ENCODE results near the gene TNPO2. TPM values are rescaled to one million over a fixed set of nuclear protein-coding genes. Genes with fewer than 3 reads are reported as not detected.
A peak's percentile ranks its signal among the peaks of the same experiment; 100 is the strongest.
"Not testable (repeated sequence)": the region's sequence is repeated elsewhere in the genome, so short reads cannot be mapped to it uniquely, and the experiment has no call there.

TNPO2 gene
- total RNA-seq, 1 donor from 2014 or later = 138 TPM

- Mint-ChIP-seq H3K36me3 (ENCODE audit: low read depth) (peaks cover 16% of the 10 kb centered on the region), H3K9me3 (no peaks in the 10 kb centered on the region), H3K27me3 (ENCODE audit: low read depth) (peaks cover 10% of the 10 kb centered on the region), H3K4me3 (peak overlapping the region; percentile 100), H3K27ac (ENCODE audit: unreplicated experiment) (peak overlapping the region; percentile 96), H3K4me1 (peaks cover 35% of the 10 kb centered on the region)
- DNase-seq (ENCODE audit: low read depth, low spot score) = no peak
- no peak for TF ChIP-seq CTCF (conservative IDR thresholded peaks at IDR 0.05)
These were observed 2.7 kb downstream of the TNPO2 start for GRCh38 chr19:12720851-12721655.

- H3K27ac Mint-ChIP-seq (ENCODE audit: unreplicated experiment) = peak overlapping the region; percentile 78
- H3K9me3 Mint-ChIP-seq = no peaks in the 10 kb centered on the region
- peaks cover 35% of the 10 kb centered on the region for H3K4me1 Mint-ChIP-seq
- H3K36me3 Mint-ChIP-seq (ENCODE audit: low read depth) = peaks cover 16% of the 10 kb centered on the region
- no peak for DNase-seq (ENCODE audit: low read depth, low spot score)
- TF ChIP-seq CTCF (conservative IDR thresholded peaks at IDR 0.05) = no peak
- peaks cover 10% of the 10 kb centered on the region for H3K27me3 Mint-ChIP-seq (ENCODE audit: low read depth)
- peak overlapping the region; percentile 82 for H3K4me3 Mint-ChIP-seq
These were observed 3.4 kb downstream of the TNPO2 start for GRCh38 chr19:12720296-12720695.

GRCh38 chr19:12715929-12716328 is 7.8 kb downstream of the TNPO2 start:
- Mint-ChIP-seq H3K4me1 (peaks cover 6% of the 10 kb centered on the region), H3K9me3 (no peaks in the 10 kb centered on the region), H3K36me3 (ENCODE audit: low read depth) (peaks cover 20% of the 10 kb centered on the region), H3K27me3 (ENCODE audit: low read depth) (no peaks in the 10 kb centered on the region), H3K27ac (ENCODE audit: unreplicated experiment) (no peak overlapping the region), H3K4me3 (peak overlapping the region; percentile 62)
- no peak for DNase-seq (ENCODE audit: low read depth, low spot score)
- TF ChIP-seq CTCF (conservative IDR thresholded peaks at IDR 0.05) = no peak

GRCh38 chr19:12715102-12715501 is 8.6 kb downstream of the TNPO2 start:
- no peak for TF ChIP-seq CTCF (conservative IDR thresholded peaks at IDR 0.05)
- DNase-seq (ENCODE audit: low read depth, low spot score) = no peak
- Mint-ChIP-seq H3K9me3 (no peaks in the 10 kb centered on the region), H3K27ac (ENCODE audit: unreplicated experiment) (no peak overlapping the region), H3K36me3 (ENCODE audit: low read depth) (peaks cover 18% of the 10 kb centered on the region), H3K4me1 (no peaks in the 10 kb centered on the region), H3K4me3 (no peak overlapping the region), H3K27me3 (ENCODE audit: low read depth) (no peaks in the 10 kb centered on the region)

- H3K4me3 Mint-ChIP-seq; H3K27ac Mint-ChIP-seq (ENCODE audit: unreplicated experiment); H3K4me1 Mint-ChIP-seq; H3K27me3 Mint-ChIP-seq (ENCODE audit: low read depth); DNase-seq (ENCODE audit: low read depth, low spot score); H3K9me3 Mint-ChIP-seq: not testable (repeated sequence)
- H3K36me3 Mint-ChIP-seq (ENCODE audit: low read depth) = peaks cover 18% of the 10 kb centered on the region
These were observed 10.4 kb downstream of the TNPO2 start for GRCh38 chr19:12713304-12713703.

GRCh38 chr19:12712077-12712476 is 11.7 kb downstream of the TNPO2 start:
- H3K4me3 Mint-ChIP-seq; H3K4me1 Mint-ChIP-seq; H3K9me3 Mint-ChIP-seq; H3K27ac Mint-ChIP-seq (ENCODE audit: unreplicated experiment); H3K27me3 Mint-ChIP-seq (ENCODE audit: low read depth): not testable (repeated sequence)
- TF ChIP-seq CTCF (conservative IDR thresholded peaks at IDR 0.05) = peak; percentile 58
- peaks cover 18% of the 10 kb centered on the region for H3K36me3 Mint-ChIP-seq (ENCODE audit: low read depth)
- peak; percentile 37 for DNase-seq (ENCODE audit: low read depth, low spot score)
